DND-41 (cell line): ENCODE data around the gene EFEMP2.

ENCODE experiments used
- ATAC-seq: fragments of 200-7000 bp; cut with Tn5 transposase; 3 replicates; pipeline ENCODE4 v1.9.1; 2021; ENCODE audit warnings: low read depth; ENCODE audit not compliant: insufficient read depth
- DNase-seq: peaks from one replicate; pipeline ENCODE4 v3.0.0-alpha.2; 2020
- H2AFZ ChIP-seq: 2 replicates; pipeline ENCODE4 v1.6.0; 2012; ENCODE audit warnings: low read depth, low read length
- H3K27ac ChIP-seq: 2 replicates; pipeline ENCODE4 v1.5.1; 2012; ENCODE audit warnings: low read length, inconsistent platforms
- H3K27me3 ChIP-seq: fragments of 200-600 bp; sonication (generic); 2 replicates; pipeline ENCODE4 v1.6.0; 2012; ENCODE audit warnings: low read length, mild to moderate bottlenecking, inconsistent platforms; ENCODE audit not compliant: insufficient read depth, poor library complexity
- H3K36me3 ChIP-seq: 2 replicates; pipeline ENCODE4 v1.5.1; 2012; ENCODE audit warnings: low read length, inconsistent platforms; ENCODE audit not compliant: insufficient read depth
- H3K4me1 ChIP-seq: 2 replicates; pipeline ENCODE4 v1.5.1; 2012; ENCODE audit warnings: mild to moderate bottlenecking, low read length; ENCODE audit not compliant: insufficient read depth
- H3K4me2 ChIP-seq: 2 replicates; pipeline ENCODE4 v1.6.0; 2012; ENCODE audit warnings: mild to moderate bottlenecking, moderate library complexity, low read length, inconsistent platforms; ENCODE audit not compliant: insufficient read depth
- H3K4me3 ChIP-seq, 2 experiments: fragments of 200-600 bp in 1 of 2; shearing (Covaris generic) in 1 of 2; 2 replicates each; pipeline ENCODE4 v1.5.1; 2012 to 2016; ENCODE audit warnings: inconsistent platforms in 2 of 2, low read length in 2 of 2, mild to moderate bottlenecking in 2 of 2, low read depth in 1 of 2, moderate library complexity in 1 of 2
- H3K79me2 ChIP-seq: 2 replicates; pipeline ENCODE4 v1.6.0; 2012; ENCODE audit warnings: low read length, inconsistent platforms; ENCODE audit not compliant: insufficient read depth
- H3K9ac ChIP-seq: 2 replicates; pipeline ENCODE4 v1.6.0; 2012; ENCODE audit warnings: low read depth, mild to moderate bottlenecking, inconsistent platforms, low read length, moderate library complexity
- H3K9me3 ChIP-seq: 2 replicates; pipeline ENCODE4 v1.5.1; 2012; ENCODE audit warnings: low read length, moderate library complexity, mild to moderate bottlenecking, inconsistent platforms; ENCODE audit not compliant: insufficient read depth, severe bottlenecking
- H4K20me1 ChIP-seq: 2 replicates; pipeline ENCODE4 v1.6.0; 2012; ENCODE audit warnings: low read length; ENCODE audit not compliant: insufficient read depth
- CTCF ChIP-seq: IDR thresholded peaks from 2 replicates; pipeline ENCODE4 v1.5.1; 2012; ENCODE audit warnings: borderline replicate concordance, low read length, moderate library complexity, mild to moderate bottlenecking; ENCODE audit not compliant: poor library complexity, severe bottlenecking; ENCODE audit errors: extremely low read depth
- EZH2 ChIP-seq: IDR thresholded peaks from 3 replicates; pipeline ENCODE4 v1.6.1; 2012; ENCODE audit warnings: borderline replicate concordance, low read depth, mild to moderate bottlenecking, moderate library complexity, low read length, inconsistent platforms; ENCODE audit not compliant: severe bottlenecking

EFEMP2 gene

GRCh38 chr11:65916391-65916790, 43.8 kb upstream of the EFEMP2 start:
- no peak for ATAC-seq
- H3K79me2 ChIP-seq: peaks cover 36% of the 10 kb centered on the region
- H3K36me3 ChIP-seq: peaks cover 29% of the 10 kb centered on the region
- no peak overlapping the region for H2AFZ ChIP-seq
- no peaks in the 10 kb centered on the region for H3K9me3 ChIP-seq
- H3K27ac ChIP-seq: no peak overlapping the region
- TF ChIP-seq EZH2 (no peak), CTCF (no peak)
- H3K9ac ChIP-seq: peak overlapping the region; percentile 99; the same call in 1 of the 2 replicates
- peaks cover 33% of the 10 kb centered on the region for H3K4me1 ChIP-seq
- H3K4me2 ChIP-seq: peak overlapping the region; percentile 98; the same call in 1 of the 2 replicates
- no peak for DNase-seq
- no peaks in the 10 kb centered on the region for H3K27me3 ChIP-seq
- no peak overlapping the region for H3K4me3 ChIP-seq
- H4K20me1 ChIP-seq: peaks cover 15% of the 10 kb centered on the region

- Histone ChIP-seq H3K27ac (no peak overlapping the region), H2AFZ (no peak overlapping the region), H3K4me2 (no peak overlapping the region), H4K20me1 (peaks cover 15% of the 10 kb centered on the region), H3K9ac (no peak overlapping the region), H3K79me2 (peaks cover 35% of the 10 kb centered on the region), H3K27me3 (no peaks in the 10 kb centered on the region), H3K4me3 (no peak overlapping the region), H3K36me3 (peaks cover 24% of the 10 kb centered on the region), H3K9me3 (no peaks in the 10 kb centered on the region), H3K4me1 (peaks cover 29% of the 10 kb centered on the region)
- DNase-seq (no peak), ATAC-seq (no peak)
- TF ChIP-seq EZH2: no peak
- no peak for TF ChIP-seq CTCF
Measured at GRCh38 chr11:65915821-65916251, 43.2 kb upstream of the EFEMP2 start.

- no peak overlapping the region for H3K4me2 ChIP-seq
- no peak overlapping the region for H3K9ac ChIP-seq
- no peak overlapping the region for H2AFZ ChIP-seq
- H4K20me1 ChIP-seq: peaks cover 14% of the 10 kb centered on the region
- H3K27ac ChIP-seq: no peak overlapping the region
- DNase-seq: no peak
- TF ChIP-seq CTCF: no peak
- no peak for TF ChIP-seq EZH2
- ATAC-seq: no peak
- H3K79me2 ChIP-seq: peaks cover 29% of the 10 kb centered on the region
- H3K27me3 ChIP-seq: no peaks in the 10 kb centered on the region
- no peaks in the 10 kb centered on the region for H3K9me3 ChIP-seq
- no peak overlapping the region for H3K4me3 ChIP-seq
- peaks cover 23% of the 10 kb centered on the region for H3K4me1 ChIP-seq
- peaks cover 19% of the 10 kb centered on the region; the same call in 1 of the 2 replicates for H3K36me3 ChIP-seq
Measured at GRCh38 chr11:65915101-65915820, 42.7 kb upstream of the EFEMP2 start.
